DMS 273 (cell line): ENCODE measurements around the gene ATP5ME.
"Not testable (repeated sequence)": the region's sequence is repeated elsewhere in the genome, so short reads cannot be mapped to it uniquely, and the experiment has no call there.

Experiments used
- DNase-seq: peaks from one replicate; lab custom pipeline; 2025; ENCODE audit not compliant: unreplicated experiment; lab: John Stamatoyannopoulos, UW

Gene ATP5ME

DNA sequence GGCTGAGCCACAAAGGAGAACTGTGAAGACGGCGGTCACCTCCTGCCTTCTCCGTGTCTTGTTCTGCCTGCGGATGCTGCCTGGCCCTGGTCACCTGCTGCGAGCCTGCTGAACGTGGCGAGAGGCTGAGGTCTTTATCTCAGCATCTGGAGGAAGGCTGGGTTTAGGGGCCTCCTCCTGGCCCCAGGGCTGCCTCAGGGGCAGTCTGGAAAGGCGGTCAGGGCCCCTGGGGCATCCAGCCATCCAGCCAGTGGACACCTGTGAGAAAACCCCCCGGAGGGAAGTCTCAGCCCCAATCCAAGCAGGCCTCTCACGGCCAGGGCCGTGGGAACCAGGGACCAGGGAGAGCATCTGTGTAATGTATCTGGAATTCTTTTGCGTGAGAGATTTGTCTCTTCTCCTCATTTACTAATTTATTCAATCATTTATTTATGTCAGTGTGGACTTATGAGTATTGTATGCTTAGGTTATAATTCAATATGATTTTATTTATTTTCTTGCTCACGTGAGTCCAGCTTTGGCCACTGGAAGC lies 37.4 kb downstream of the ATP5ME start:
- DNase-seq, result no peak

DNA sequence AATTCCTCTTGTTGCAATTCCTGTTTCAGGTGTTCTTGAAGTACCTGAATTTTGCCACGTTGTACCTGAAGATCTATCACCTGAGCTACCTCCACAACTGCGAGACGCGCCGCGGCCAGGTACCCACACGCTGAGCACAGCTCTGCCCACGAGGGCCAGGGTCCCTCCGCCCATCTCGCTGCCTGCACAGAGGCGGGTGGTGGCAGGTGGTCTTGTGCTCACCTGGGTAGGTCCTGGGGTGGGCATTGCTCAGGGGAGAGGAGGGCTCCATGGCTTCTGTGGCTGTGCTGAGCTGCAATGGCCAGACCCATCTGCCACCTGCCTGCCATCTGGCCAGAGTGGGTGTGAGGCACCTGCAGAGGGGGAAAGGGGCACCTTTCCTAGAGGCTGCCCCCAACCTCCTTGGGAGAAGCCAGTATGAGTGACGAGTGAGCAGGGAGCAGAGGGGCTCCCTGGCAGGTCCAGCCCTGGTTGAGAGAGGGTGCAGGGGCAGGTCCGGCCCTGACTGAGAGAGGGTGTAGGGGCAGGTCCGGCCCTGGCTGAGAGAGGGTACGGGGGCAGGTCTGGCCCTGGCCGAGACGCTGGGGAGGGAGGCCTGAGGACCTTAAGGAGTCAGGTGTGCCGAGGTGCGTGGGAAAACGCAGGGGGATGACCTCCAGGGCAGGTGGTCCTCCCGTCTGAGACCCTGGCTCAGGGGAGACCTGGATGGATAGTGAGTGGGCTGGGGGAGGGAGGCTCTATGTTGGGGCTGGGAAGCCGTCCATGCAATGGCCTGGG lies 38.0 kb downstream of the ATP5ME start:
- DNase-seq, result no peak

DNA sequence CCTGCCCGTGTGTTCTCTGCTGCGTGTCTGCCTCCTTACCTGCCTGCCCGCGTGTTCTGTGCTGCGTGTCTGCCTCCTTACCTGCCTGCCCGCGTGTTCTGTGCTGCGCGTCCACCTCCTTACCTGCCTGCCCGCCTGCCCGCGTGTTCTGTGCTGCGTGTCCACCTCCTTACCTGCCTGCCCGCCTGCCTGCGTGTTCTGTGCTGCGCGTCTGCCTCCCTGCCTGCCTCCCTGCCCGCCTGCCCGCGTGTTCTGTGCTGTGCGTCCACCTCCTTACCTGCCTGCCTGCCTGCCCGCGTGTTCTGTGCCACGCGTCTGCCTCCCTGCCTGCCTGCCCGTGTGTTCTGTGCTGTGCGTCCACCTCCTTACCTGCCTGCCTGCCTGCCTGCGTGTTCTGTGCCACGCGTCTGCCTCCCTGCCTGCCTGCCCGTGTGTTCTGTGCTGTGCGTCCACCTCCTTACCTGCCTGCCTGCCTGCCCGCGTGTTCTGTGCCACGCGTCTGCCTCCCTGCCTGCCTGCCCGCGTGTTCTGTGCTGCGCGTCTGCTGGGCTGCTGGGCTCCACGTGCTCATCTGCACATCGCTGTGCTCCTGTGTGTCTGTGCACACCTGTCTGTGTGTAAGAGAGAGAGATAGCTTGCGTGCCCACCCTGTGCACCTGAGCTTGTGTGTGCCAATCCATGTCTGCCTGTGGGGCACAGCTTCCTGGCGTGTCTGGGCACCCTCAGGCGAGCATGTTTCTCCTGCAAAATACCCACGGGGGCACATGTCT lies 38.8 kb downstream of the ATP5ME start:
- not testable (repeated sequence) for DNase-seq

DNA sequence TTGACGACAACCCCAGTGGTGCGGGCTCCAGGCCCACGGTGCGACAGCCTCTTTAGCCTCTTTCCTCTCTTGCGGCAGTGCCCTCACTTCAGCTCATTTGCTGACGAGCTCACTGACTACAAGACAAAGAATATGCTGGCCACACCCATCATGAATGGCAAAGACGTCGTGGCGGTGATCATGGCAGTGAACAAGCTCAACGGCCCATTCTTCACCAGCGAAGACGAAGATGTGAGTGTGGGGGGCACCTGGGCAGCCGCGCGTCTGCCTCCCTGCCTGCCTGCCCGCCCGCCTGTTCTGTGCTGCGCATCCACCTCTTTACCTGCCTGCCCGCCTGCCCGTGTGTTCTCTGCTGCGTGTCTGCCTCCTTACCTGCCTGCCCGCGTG lies 39.5 kb downstream of the ATP5ME start:
- DNase-seq, result no peak

DNA sequence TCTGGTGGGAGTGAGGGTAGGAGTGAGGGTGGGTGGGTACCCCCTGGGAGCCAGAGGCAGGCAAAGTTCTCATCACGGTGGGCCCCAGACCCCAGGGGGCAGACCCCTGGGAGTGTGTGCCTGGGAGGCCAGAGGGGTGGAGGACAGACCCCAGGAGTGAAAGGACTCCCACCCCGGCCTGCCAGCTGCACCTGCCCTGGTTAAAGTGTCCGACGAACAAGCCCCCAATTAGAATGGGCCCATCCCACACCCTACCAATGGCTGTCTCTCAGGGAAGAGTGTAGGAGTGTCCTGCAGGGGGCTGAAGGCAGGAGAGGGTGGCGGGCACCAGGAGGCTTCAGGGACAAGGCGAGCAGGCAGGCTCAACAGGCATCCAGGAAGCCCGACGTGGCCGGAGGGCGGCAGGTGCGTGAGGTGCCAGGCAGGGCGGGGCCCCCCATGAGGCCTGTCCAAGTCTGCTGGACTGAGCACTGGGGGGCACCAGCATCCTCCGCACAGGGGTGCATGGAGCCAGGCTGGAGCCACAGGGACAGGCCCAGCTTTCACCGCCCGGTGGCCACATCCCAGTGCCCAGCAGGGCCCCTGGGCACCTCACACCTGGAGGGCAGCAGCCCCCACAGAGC lies 40.0 kb downstream of the ATP5ME start:
- no peak for DNase-seq

DNA sequence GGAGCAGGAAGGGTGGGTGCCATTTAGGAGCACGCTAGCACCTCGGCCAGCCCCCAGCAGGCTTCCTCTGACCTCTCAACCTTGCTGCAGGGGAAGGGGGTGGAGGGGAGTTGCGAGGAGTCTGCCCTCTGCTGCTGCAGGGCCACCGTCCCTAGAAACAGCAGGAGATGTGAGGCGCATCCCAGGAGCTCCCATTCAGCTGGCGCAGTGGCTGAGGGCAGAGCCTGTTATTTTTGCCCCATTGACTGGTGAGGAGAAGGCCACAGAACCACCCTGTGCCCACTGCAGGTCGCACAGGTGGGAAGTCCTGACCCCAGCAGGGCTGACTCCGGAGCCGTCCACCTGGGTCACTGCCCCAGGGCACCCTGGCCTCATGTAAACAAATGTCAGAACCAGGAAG lies 40.7 kb downstream of the ATP5ME start:
- DNase-seq, result no peak

DNA sequence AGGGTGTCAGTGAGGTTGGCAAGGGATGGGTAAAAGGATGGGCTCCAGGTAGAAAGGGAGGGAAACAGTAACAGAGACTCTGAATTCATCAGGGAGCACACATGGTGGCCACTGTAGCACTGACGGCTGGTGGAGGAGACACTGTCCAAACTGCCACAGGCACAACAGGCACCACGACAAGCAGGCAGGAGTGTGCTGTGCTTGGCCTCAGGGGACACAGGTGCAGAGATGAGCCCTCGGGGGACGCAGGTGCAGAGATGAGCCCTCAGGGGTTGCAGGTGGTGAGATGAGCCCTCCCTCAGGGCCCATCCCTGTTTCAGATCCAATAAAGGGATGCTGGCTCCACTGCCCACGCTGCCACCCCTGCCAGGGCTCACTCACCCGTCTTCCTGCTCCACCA lies 41.1 kb downstream of the ATP5ME start:
- no peak for DNase-seq

DNA sequence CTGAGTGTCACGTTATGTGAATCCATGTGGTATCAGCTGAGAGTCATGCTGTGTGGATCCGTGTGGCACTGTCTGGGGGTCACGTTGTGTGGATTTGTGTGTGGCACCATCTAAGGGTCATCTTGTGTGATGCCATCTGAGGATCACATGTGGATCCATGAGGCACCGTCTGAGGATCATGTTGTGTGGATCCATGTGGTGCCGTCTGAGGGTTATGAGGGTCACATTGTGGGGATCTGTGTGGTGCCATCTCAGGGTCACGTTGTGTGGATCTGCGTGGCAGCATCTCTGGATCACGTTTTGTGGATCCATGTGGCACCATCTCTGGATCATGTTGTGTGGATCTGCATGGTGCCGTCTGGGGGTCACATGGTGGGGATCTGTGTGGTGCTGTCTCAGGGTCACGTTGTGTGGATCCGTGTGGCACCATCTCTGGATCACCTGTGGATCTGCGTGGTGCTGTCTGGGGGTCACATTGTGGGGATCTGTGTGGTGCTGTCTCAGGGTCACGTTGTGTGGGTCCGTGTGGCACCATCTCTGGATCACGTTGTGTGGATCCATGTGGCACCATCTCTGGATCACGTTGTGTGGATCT lies 41.8 kb downstream of the ATP5ME start:
- no peak for DNase-seq

DNA sequence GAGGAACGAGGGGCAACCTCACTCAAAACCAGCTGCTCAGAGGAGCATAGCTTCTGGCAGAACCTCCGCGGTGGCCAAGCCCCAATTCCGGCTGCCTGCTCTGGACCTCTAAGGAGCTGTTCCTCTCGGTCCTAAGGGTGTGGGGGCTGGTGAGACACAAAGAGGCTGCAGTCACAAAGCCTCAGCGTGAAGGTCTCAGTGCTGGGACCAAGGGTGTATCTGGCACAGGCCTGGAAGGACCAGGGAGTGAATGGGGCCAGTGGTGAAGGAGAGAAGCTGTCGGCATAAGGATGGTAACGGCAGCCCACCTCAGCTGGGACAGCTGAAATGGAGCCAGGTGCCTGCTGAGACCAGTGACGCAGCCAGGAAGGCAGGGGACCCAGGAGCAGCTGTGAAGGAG lies 43.4 kb downstream of the ATP5ME start:
- DNase-seq, result peak; percentile 68

DNA sequence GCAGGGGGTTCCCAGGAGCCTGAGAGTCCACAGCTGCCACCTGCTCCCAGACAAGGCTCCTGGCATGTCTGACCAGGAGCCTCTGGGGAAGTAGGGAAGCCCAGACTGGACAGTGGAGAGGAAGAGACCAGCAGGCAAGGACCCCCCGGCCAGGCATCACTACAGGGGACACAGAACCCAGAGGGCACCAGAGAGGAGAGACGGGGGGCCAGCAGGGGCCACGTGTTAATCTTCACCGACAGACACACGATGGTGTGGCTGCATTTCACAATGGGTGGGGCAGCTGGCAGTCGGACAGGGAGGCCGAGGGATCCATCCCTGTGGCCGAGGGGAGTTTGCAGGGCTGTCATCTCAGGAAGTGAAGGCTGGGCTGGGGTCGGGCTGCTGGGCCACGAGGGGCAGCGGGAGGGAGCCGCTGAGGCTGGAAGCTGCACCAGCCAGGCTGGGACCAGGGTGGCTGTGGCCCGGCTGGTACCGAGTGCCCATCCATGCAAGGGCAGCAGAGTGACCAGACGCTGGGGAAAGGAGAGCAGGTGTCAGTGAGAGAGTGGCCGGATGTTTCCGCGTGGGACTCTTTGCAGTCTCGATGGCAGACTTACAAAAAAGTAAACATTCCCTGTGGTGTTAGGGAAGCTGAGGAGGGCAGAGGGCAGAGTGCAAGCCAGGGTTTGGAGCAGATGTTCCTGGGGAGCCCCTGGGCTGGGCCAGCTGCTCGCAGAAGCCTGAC lies 44.0 kb downstream of the ATP5ME start:
- no peak for DNase-seq

DNA sequence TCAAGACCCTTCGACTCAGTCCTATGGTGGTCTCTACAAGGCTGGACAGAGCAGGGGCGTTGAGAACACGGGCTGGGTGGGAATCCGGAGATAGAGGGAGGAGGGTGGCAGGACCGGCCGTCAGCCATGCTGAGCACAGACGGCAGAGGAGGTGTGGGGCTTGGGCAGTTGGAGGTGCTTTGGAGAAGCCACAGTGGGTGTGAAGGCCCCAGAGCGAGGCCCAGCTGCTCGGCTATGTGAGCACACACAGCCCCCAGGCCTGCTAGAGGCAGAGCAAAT lies 44.5 kb downstream of the ATP5ME start:
- DNase-seq, result peak; percentile 36

DNA sequence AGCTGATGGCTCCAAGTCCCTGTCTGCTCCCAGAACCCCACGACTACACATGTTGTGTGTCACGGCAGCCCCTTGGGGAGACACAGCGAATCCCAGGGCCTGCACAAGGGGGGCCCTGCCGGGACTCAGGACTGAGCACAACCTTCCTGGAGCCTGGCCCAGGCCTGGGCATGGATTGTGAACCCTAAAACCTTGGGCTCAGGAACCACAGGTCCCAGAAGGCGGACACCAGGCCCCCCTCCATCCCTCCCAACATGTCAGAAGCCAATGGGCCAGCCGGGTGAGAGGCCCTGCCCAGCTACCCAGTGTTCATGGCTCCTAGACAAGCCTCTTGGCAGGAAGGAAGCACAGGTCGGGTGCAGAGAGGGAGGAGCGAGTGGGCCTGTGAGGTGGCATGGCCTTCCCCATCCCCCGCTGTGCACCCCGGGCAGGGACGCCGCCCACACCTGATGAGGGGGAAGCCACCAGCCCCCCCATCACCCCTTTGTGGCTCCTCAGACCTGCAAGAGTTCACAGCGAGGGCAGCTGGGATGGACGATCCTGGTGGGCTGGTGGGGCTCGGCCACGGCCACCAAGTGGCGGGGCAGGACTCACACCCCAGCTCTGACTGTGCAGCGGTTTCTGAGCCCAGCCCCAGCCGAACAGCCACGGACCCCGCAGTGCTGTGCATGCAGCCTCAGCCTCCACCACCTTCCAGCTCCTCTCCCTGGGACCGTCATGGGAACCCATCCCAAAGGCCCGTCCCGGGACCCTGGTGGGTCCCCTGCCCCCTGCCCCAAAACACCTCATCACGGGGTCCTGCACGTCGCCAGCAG lies 45.0 kb downstream of the ATP5ME start:
- no peak for DNase-seq

DNA sequence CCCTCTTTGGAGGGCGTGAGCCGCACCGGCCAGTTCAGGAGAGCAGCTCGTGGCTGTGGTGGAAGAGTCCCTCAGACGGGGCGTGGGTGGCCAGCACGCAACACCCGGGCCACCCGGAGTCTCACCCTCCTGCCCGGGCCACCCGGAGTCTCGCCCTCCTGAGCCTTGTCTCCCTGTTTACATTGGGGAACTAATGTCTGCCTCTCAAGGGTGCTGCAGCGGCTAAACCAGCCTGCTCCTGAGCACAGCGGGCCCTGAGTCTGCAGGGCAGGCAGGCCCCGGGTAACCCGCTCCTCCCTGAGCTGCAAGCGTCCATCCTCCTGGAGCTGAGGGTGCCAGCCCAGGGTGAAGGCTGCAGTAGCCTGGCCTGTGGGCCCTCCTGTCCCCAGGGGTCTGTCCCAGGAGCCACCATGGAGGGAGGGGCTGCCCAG lies 45.8 kb downstream of the ATP5ME start:
- no peak for DNase-seq

DNA sequence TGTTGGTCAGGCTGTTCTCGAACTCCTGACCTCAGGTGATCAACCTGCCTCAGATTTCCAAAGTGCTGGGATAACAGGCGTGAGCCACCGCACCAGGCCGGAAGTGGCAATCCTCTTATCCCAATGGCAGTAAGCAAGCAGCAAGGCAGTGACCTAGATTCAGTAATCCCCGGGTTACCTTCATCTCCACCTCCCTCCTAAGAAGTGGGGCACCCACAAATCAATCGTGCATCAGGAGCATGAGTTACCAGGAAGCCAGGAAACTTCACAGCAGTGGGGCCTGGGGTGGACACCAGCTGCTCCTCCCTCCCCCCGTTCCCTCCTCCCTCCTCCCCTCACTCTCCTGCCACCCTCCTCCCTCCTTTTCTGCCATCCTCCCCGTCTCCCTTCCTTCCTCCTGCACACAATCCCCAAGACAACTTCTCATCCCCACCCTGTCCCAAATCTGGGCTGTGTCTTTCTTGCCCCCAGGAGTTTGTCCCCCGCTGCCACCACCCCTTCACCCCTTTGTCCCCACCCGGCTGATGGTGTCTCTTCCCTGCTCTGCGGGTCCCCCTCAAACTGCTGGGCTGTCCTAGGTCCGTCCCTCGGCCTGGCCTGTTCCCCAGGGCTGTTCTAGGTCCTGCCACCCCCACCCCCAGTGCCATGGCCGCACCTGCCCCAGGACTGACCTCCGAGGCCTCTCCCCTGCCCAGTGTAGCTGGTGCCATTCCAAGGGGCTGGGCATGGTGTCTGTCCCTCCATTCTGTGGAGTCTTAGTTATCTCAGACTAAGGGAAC lies 46.5 kb downstream of the ATP5ME start:
- no peak for DNase-seq

DNA sequence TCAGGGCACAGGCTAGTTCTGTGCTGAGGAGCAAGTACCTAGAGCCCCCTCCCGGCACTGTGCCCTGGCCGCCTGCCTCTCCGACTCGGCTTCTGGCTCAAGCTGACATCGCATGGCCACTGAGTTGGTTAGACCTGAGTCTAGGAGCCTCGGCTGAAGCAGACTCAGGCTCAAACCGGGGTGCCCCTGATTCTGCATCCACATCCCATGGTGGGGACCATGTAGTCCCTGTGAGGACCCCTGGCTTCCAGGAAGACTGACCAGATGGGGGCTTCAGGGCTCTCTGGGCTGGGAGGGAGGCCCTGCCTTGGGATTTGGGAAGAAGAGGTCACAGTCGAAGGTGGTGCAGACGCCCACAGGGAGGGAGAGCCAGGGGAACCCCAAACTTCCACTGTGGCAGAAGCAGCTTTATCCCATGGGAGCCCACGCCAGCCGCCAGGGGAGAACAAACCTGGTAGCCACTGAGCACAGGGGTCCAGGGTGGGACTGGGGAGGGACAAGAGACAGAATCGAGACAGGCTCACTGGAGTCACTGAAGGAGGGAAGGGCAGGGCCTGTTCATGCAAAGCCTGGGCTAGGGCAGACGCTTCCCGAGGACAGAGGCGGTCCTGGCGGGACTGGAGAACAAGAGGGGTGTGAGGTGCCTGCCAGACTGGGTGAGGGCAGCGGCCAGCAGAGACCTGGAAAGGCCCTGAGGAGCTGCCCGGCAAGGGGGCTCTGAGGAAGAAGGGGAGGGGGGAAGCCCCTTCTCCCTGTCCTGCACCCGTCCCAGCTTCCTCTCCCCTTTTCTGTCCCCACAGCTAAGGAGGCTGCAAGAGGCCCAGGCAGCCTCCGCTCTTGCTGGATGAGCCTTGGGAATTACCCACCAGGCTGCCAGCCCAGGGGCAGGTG lies 47.6 kb downstream of the ATP5ME start:
- DNase-seq, result no peak

DNA sequence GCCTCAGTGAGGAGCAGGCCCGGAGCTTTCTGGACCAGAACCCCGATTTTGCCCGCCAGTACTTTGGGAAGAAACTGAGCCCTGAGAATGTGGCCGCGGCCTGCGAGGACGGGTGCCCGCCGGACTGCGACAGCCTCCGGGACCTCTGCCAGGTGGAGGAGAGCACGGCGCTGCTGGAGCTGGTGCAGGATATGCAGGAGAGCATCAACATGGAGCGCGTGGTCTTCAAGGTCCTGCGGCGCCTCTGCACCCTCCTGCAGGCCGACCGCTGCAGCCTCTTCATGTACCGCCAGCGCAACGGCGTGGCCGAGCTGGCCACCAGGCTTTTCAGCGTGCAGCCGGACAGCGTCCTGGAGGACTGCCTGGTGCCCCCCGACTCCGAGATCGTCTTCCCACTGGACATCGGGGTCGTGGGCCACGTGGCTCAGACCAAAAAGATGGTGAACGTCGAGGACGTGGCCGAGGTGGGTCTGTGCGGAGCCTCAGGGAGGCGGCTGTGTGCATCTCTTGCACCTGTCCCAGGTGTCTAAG lies 48.4 kb downstream of the ATP5ME start:
- no peak for DNase-seq

DNA sequence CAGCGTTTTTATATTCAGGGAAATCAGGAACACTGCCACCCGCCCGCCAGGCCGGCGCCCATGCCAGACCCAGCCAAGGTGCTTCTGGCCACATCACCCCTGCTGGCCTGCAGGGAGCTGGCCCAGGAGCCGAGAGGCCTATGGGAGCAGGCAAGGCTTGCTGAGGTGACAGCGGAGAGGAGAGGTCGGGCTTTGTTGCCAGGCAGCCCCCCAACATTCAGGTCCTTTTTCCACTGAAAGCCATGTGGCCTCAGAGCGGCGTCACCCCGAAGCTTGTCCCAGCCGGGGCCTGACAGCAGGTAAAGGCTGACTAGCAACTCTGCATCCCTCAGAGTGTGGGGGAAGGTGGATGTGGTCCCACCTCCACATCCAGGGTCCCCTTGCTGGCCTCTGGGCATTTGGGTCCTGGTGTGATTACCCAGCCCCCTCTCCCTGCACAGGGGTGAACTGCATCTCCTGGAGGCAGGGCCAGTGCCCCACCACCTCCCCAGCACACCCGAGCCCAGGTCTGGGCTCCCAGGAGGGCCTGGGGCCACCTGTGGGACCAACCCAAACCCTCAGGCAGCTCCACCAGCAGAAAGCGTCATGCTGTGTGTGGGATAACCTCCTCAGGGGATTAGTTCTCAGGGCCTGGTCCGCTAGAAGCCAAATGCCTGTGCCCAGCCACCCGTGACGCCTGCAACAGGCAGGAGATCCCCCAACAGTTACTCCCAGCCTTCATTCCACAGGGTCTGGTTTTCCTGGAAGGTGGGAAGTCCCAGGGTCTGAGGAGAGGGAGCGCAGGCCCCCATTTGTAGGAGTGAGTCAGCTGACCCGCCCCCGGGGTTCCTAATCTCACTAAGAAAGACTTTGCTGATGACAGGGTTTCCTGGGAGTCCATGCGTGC lies 49.1 kb downstream of the ATP5ME start, which contains the start of gene PDE6B:
TSS of gene PDE6B (plus strand) at position 869 of the 886 bp plus-strand sequence. CDS start 54 bp downstream, outside the sequence.
- no peak for DNase-seq
